Heart left ventricle (tissue), 13 donors: ENCODE data around the gene CHID1.

Experiments used
- POLR2A ChIP-seq, 2 donors: fragments of 450-650 bp; IDR thresholded peaks; one replicate each; pipeline ENCODE4 v1.6.1; 2017; ENCODE audit warnings: antibody characterized with exemption in 2 of 2, mild to moderate bottlenecking in 2 of 2, moderate library complexity in 2 of 2
- TF ChIP-seq, protein P1 (sequence below), 12 donors: fragments of 200-600 bp; sonication (generic) in 4 of 12; IDR thresholded peaks; one replicate each; pipeline versions ENCODE4 v1.5.0 to v1.8.0; 2018 to 2022; ENCODE audit warnings: antibody characterized with exemption in 12 of 12, mild to moderate bottlenecking in 5 of 12
- donor health status: ischemic (EF 13 %, LVEDD 7.1; RV severe dilation, severe dysfunction).
- donor health status: DM: no; HTN: yes; CAD: no.
- donor health status: DM: no; HTN: no; CAD: no.
- donor health status: ischemic (EF 25% LVEDD 6.9; RV normal size, moderate dysfunction).
- donor health status: ischemic (EF 25% LVEDD 5.7; RV mildly dilated, moderate dysfunction).
- donor health status: ischemic (EF 35%, LVEDD 5.7; RV mildly dilated, moderate dysfunction).
- donor health status: nonischemic (EF 11% LVEDD 7.7; RV severe dilation, severe dysfunction).
- donor health status: DM: yes; HTN: yes; CAD: no.
- donor health status: PGD.
- donor health status: ischemic (EF 29% LVEDD 5.4; RV normal size, mild dysfunction).
- donor health status: nonischemic (EF 23%, LVEDD 6.1; RV moderate dilation, normal function).

DNA sequence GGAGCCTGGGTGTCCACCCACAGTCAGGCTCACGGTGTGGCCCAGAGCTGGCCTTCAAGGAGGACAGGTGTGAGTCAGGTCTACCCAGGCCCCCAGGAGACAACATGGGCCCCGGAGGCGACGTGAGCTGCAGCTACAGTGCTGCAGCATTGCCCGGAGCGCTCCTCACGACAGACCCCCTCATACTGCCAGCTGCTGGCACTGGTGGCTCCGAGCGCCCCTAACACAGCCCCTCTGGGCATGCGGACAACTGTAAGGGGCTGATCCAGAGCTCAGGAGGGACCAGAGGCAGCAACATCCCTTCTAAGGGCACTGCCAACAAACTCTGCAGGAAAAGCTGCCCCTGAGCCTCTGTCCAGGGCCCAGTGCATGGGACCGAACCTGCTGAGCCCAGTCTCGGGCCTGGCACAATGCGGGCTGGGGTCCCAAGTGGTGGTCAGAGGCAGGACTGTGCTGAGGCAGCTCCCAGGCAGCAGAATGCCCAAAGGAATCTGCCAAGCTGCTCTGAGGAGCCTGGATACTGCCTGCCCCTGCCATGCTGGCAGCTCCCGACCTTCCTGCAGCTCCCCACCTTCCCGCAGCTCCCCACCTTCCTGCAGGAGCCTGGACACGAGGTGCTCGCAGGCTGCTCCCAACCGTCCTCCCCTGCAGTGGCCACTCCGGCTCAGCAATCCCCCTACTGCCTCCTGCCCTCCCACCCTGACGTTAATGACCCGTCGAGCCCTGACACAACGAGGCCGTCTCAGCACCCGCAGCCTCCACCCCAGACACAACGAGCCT is 15.1 kb downstream of the CHID1 start:
- TF ChIP-seq, protein P1, sequence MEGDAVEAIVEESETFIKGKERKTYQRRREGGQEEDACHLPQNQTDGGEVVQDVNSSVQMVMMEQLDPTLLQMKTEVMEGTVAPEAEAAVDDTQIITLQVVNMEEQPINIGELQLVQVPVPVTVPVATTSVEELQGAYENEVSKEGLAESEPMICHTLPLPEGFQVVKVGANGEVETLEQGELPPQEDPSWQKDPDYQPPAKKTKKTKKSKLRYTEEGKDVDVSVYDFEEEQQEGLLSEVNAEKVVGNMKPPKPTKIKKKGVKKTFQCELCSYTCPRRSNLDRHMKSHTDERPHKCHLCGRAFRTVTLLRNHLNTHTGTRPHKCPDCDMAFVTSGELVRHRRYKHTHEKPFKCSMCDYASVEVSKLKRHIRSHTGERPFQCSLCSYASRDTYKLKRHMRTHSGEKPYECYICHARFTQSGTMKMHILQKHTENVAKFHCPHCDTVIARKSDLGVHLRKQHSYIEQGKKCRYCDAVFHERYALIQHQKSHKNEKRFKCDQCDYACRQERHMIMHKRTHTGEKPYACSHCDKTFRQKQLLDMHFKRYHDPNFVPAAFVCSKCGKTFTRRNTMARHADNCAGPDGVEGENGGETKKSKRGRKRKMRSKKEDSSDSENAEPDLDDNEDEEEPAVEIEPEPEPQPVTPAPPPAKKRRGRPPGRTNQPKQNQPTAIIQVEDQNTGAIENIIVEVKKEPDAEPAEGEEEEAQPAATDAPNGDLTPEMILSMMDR (IDR thresholded peaks at IDR 0.05): no peak
- no peak for TF ChIP-seq POLR2A (IDR thresholded peaks at IDR 0.05)
